ENCODE data around the gene ZNF532.
"Not testable (repeated sequence)": the region's sequence is repeated elsewhere in the genome, so short reads cannot be mapped to it uniquely, and the experiment has no call there.

The ZNF532 gene

GRCh38 chr18:58902961-58903360 is 38.3 kb downstream of the ZNF532 start:
- no peak for DNase-seq

DNA sequence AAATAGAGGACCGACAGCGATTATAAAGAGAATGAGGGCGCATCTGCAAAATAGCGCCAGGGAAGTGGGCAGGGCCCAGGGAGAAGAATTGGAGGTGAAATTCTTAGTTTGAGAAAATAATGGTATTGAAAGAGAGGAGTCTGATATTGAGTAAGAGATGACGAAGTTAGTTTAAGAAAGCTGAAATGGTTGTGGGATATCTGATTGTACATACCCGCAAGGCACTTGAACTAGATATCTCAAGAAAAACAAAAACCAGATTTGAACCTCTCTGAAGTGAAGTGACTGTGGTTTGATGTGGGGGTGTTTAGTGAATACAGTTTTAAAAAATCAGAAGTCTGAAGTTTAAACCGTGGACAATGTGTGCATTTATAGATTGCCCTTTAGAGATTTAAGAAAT is 38.9 kb downstream of the ZNF532 start:
- DNase-seq = no peak

- no peak for DNase-seq
Measured at GRCh38 chr18:58905777-58906428, 41.2 kb downstream of the ZNF532 start.

GRCh38 chr18:58908006-58908405 is 43.3 kb downstream of the ZNF532 start:
- no peak for DNase-seq

- no peak for DNase-seq
Measured at GRCh38 chr18:58909521-58909920, 44.8 kb downstream of the ZNF532 start.

DNA sequence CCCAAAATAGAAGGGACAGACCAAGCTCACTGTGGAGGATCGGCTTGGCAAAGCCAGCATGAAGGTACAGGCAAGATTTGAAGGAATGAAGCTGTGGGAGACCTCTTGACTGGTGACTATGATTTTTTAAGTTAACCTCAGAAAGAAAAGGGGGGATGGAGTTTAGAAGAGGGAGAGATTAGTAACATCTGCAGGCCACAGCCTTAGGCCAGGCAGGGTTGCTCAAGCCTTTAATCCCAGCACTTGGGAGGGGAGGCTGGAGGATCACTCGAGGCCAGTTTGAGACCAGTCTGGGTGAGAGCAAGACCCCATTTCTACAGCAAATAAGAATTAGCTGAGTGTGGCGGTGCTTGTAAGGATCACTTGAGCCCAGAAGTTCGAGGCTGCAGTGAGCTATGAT is 46.6 kb downstream of the ZNF532 start:
- no peak for DNase-seq

- no peak for DNase-seq
Measured at GRCh38 chr18:58911766-58912165, 47.1 kb downstream of the ZNF532 start.

- no peak for DNase-seq
Measured at GRCh38 chr18:58915006-58915799, 50.5 kb downstream of the ZNF532 start.

GRCh38 chr18:58915995-58916394 is 51.3 kb downstream of the ZNF532 start:
- no peak for DNase-seq

GRCh38 chr18:58919934-58920333 is 55.3 kb downstream of the ZNF532 start:
- not testable (repeated sequence) for DNase-seq

DNA sequence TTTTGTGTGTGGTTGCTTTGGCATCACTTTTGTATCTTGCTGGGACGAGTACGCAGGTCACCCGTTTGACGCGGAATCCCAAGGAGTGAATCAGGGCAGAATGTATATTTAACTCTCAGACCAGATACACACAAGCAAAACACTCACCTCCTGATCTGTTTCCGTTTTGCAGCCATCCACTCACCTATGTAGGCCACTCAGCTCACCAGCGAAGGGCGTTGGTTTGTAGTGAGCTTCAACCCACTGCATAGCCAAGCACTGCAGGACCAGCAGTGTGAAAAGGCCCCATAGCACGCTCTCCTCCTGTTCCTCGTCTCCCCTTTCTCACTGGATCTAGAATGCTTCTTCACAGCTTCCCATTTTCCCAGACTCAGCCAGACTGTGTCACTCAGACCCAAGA is 58.3 kb downstream of the ZNF532 start:
- DNase-seq = no peak

DNA sequence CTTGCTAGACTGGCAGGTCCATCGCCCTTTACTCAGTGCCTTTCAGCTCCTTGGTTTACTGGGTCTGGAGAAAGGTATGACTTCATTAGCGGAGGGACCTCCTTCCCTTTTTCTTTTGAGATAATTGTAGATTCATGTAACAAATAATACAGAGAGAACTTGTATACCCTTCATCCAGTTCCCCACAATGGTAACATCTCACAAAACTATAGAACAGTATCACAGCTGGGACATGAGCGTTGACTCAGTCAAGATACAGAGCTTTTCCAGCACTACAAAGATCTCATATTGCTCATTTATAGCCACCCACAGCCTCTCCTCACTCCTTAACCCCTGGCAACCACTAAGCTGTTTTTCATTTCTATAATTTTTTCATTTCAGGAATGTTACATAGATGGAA is 59.8 kb downstream of the ZNF532 start:
- DNase-seq = no peak

GRCh38 chr18:58927659-58928058 is 63.0 kb downstream of the ZNF532 start:
- DNase-seq = no peak

DNA sequence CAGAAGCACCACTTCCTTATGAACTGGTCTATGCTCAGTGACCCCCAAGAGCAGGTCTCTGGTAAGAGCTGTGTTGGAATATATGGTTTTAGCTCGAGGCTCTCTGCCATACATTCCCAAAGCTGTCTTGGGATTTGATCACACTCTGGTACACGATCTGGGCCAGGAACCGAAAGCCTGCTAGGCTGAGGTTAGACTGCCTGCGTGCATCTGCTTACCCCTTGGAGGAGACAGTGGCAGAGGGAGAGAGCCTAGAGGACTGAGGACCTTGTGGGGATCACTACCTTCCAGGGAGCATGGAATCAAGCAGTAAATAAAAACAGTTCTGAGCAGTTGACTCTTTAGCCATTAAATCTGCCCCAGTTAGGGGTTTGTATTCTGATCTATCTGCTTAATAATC is 63.7 kb downstream of the ZNF532 start:
- DNase-seq = no peak

- DNase-seq = no peak
Measured at GRCh38 chr18:58929206-58929605, 64.5 kb downstream of the ZNF532 start.

GRCh38 chr18:58934356-58934755 is 69.7 kb downstream of the ZNF532 start:
- no peak for DNase-seq

DNA sequence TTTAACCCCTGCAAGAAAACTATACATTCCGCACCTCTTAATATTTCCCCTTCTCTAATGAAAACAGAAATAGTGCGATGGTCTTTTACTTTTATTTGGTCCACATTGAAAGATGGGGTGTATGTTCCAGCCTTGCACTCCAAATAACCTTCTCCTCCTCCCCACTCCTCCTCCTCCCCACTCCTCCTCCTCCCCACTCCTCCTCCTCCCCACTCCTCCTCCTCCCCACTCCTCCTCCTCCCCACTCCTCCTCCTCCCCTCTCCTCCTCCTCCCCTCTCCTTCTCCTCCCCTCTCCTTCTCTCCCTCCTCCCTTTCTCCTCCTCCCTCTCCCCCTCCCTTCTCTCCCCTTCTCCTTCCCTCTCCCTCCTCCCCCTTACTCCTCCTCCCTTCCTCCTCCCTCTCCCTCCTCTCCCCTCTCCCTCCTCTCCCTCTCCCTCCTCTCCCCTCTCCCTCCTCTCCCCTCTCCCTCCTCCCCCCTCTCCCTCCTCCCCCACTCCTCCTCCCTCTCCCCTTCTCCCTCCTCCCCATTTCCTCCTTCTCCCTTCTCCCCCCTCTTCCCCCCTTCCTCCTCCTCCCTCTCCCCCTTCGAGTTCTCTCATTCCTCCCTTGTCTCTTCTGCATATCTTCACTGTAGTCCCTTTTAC is 70.4 kb downstream of the ZNF532 start:
- no peak for DNase-seq

DNA sequence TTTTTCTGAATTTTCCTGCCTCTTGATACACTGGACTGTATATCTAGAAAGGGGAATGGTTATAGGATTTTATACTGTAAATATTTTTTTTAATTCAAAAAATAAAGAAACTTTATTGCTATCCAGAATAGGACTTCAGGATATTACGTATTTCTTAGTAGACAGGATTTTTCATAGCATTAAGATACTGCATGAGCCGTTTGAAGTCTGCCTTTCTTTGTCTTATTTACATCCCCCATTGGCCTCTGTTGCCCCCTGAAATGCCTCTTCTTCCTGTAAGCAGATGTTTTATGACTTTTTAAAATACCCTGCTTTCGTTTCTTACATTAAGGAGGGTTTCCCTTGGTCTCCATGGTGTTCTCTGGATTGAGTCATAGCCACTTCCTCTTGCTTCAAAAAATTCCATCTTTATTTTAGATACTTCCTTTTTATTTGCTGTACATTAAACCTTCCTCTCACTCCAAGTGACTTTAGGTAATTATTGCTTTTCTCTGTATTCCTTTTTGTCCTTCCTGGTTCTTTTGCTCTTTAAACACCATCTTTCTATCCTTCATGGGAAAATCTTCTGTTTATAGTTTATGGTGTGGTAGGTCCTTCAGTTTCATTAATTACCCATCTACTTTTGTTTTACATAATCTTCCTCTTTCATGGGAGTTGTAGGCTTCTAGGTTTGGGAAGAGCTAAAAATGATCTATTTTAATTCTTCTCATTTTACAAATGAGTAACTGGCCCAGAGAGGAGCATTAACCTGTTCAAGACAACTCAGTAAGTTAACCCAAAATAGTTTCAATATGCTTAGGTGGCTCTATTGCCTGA is 72.6 kb downstream of the ZNF532 start:
- DNase-seq = no peak

DNA sequence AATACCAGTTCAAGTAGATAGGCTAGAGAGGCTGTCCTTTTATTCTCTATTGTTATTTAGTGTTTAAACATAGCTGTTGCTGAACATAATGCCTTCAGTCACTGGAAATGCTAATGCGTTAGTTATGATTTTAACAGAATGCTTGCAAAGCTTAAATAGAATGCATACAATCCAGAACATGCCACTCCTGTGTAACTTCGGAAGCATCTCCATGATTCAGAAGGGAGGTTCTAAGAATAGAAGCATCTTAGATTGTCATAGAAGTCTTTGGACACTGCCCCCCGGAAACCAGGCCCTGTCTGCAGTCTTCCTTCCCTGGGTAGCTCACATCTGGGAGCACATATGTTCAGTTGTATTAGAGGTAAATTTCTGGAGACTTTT is 73.2 kb downstream of the ZNF532 start:
- DNase-seq = no peak

DNA sequence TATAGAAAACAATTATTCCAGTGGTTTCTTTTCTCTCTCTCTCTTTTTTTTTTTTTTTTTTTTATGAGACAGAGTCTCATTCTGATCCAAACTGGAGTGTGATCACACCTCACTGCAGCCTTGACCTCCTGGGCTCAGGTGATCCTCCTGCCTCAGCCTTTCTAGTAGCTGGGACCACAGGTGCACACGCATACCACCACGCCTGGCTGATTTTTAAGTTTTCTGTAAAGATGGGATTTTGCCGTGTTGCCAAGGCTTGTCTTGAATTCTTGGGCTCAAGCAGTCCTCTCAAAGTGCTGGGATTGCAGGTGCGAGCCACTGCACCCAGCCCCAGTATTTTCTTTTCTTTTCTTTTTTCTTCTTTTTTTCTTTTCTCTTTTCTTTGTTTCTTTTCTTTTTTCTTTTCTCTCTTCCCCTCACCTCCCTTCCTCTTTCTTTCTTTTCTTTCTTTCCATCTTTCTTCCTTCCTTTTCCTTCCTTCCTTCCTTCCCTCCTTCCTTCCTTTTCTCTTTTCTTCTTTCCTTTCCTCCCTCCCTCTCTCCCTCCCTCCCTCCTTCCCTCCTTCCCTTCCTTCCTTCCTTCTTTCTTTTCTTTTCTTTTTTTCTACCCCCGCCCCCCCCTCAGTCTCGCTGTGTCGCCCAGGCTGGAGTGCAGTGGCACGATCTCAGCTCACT is 76.9 kb downstream of the ZNF532 start:
- no peak for DNase-seq

GRCh38 chr18:58943896-58944295 is 79.2 kb downstream of the ZNF532 start:
- DNase-seq = no peak

DNA sequence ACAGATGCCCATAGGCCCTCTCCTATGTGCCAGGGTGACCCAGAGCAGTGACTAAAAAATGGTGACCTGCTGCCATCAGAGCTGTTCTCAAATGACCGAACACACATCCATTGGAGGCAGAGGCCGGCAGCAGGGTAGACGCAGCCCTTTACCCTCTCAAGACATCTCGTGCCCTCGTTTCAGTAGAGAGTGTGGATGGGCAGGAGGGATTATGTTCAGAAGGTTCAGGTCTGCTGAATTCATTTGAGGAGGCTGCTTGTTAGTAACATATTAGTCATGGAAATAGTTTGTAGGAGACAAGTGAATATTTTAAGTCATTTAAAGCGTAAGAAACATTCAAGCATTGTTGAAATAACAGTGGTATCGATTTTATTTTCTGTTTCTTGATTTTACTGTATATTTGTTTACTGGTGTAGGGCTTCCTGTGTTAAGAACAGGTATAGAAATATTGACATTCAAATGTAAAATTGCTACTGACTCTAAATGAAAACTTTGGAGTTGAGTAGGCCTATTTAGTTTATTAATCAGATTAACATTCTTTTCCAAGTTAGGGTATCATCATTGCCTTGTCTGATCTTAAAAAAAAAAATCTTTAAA is 82.6 kb downstream of the ZNF532 start:
- no peak for DNase-seq

All from stimulated activated CD4-positive, alpha-beta T cell treated with anti-CD3 and anti-CD28 coated beads, Interleukin-4, amount 100 ng/mL, for 4 hours (primary cell).